Fibroblast of mammary gland (primary cell): Measurements from ENCODE around the gene GLDC.
"Not testable (repeated sequence)": the region's sequence is repeated elsewhere in the genome, so short reads cannot be mapped to it uniquely, and the experiment has no call there.

ENCODE experiments used
- DNase-seq: peaks from one replicate; pipeline ENCODE4 v3.0.0-alpha.2; 2010; ENCODE audit warnings: low read depth
- H3K4me3 ChIP-seq: 2 replicates; pipeline ENCODE4 v1.5.1; 2011; ENCODE audit warnings: low read depth, mild to moderate bottlenecking, low read length, moderate library complexity; ENCODE audit not compliant: control insufficient read depth
- CTCF ChIP-seq: conservative IDR thresholded peaks from 2 replicates; pipeline ENCODE4 v1.5.1; 2011; ENCODE audit warnings: low read depth, low read length, inconsistent platforms; ENCODE audit not compliant: control insufficient read depth, insufficient read depth

The GLDC gene

GRCh38 chr9:6646293-6646636 lies 736 bp upstream of the GLDC start:
- DNase-seq: no peak
- TF ChIP-seq CTCF: no peak
- no peak overlapping the region for H3K4me3 ChIP-seq

DNA sequence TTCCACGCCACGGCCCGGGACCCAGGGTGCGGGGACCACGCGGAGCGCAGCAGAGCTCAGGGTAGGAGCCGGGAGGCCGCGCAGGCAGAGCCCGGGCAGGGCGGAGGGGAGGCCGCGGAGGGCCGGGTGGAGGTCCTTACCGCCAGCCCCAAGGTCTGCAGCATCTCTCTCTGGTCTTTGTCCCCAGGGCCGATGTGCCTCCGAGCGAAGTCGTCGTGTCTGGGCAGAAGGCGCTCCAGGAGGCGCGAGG lies 499 bp downstream of the GLDC start:
- not testable (repeated sequence) for DNase-seq, H3K4me3 ChIP-seq

- DNase-seq: no peak
- TF ChIP-seq CTCF: no peak
- no peak overlapping the region for H3K4me3 ChIP-seq
Observed at GRCh38 chr9:6644346-6645104, 1.0 kb downstream of the GLDC start.

GRCh38 chr9:6641961-6642360 lies 3.6 kb downstream of the GLDC start:
- no peak overlapping the region for H3K4me3 ChIP-seq
- DNase-seq: no peak
- no peak for TF ChIP-seq CTCF

DNA sequence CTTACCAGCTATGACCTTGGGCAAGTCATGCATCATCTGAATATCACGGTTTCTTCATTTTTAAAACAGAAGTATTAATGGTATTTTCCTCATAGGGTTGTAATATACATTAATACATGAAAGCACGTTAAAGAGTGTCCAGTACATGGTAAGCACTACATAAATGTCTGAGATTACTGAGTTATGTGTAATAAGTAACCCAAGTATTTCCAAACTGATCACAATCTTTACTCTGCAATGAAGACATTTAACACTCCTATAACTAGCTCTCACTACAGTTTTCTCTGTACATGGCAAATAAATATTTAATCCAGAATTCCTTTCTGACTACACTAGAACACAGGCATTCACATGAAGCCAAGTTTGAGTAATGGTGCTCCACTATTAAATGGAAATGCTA lies 4.0 kb downstream of the GLDC start:
- no peak for DNase-seq
- no peak for TF ChIP-seq CTCF
- no peak overlapping the region for H3K4me3 ChIP-seq

- no peak for DNase-seq
- no peak overlapping the region for H3K4me3 ChIP-seq
- TF ChIP-seq CTCF: no peak
Observed at GRCh38 chr9:6641056-6641455, 4.5 kb downstream of the GLDC start.

DNA sequence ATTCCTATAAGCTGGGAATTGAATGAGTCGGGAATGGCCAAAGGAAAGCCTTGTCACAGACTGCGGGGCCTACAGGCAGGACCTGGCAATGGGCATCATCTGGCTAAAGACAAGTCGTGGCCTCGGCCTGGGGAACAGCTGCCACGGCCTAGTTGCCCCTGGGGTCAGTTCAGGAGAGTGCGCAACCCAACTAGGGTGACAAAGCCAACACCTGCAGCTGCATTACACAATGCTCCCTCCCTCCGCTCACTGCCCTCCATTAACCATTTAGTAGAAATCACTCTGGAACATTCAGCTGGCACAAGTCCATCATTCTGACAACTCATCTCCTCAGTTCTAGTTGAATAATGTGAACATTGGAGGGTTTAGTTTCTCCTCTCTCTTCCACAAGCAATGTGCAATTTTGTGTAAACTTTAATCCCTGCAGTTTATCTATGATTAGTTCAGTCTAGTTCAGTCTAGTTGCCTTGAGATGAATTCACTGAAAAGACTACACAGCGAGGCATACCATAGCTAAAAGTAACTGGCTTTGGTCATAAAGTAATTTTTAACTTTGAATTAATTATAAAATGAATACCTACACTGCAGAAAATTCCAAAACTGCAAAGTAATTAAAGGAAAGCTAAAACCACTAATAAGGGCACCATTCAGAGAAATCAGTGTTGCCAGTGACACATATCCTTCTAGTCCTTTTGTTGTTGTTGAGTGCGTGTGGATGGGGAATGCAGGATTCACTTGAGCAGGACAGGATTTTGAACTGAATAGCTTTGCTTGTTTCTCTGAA lies 5.1 kb downstream of the GLDC start:
- no peak for TF ChIP-seq CTCF
- no peak for DNase-seq

More for the DNA sequence above, 5.1 kb downstream of the GLDC start:
- H3K4me3 ChIP-seq: no peak overlapping the region
